ENCODE measurements around the gene FUCA1. TPM values are rescaled to one million over a fixed set of nuclear protein-coding genes. Genes with fewer than 3 reads are reported as not detected.

Gene FUCA1
- total and polyA plus RNA-seq, 10 of the 15 experiments (the other 5 are each of a cell fraction or from before 2014, with no cell fraction given): 33.3 to 117 (median 52.6) TPM

- TF ChIP-seq MLLT1 (IDR thresholded peaks at IDR 0.05) (peak; percentile 75; the same call in 1 of the 2 replicates), ATF2 (IDR thresholded peaks at IDR 0.05; ENCODE audit: low read length) (no peak), SMARCA5 (IDR thresholded peaks at IDR 0.05) (peak; percentile 81), CTCF (IDR thresholded peaks at IDR 0.05 in 2 of 3, conservative IDR thresholded peaks at IDR 0.05 in 1 of 3; ENCODE audit: control insufficient read depth in 2 of 3, extremely low read depth in 1 of 3, insufficient read depth in 1 of 3, low read depth in 3 of 3, low read length in 3 of 3) (no peak), TCF3 (IDR thresholded peaks at IDR 0.05; ENCODE audit: borderline replicate concordance, insufficient read depth, low read depth, low read length) (no peak; the same call in 1 of the 2 replicates), MEF2A (IDR thresholded peaks at IDR 0.05; ENCODE audit: insufficient read depth, low read depth, low read length) (peak; percentile 77), NBN (IDR thresholded peaks at IDR 0.05) (peak; percentile 18; the same call in 1 of the 2 replicates), ZNF592 (IDR thresholded peaks at IDR 0.05) (no peak), POLR2AphosphoS5 (IDR thresholded peaks at IDR 0.05; ENCODE audit: low read length) (peak; percentile 89), HDGF (IDR thresholded peaks at IDR 0.05) (no peak), SMAD5 (IDR thresholded peaks at IDR 0.05; ENCODE audit: low read depth) (peak; percentile 67; the same call in 1 of the 2 replicates), ELK1 (IDR thresholded peaks at IDR 0.05; ENCODE audit: low read depth, low read length) (peak; percentile 11; the same call in 1 of the 2 replicates), ZNF24 (IDR thresholded peaks at IDR 0.05) (peak; percentile 61; the same call in 1 of the 2 replicates), CBX3 (IDR thresholded peaks at IDR 0.05; ENCODE audit: borderline replicate concordance, low read depth) (no peak), POLR2A (IDR thresholded peaks at IDR 0.05; ENCODE audit: low read depth, low read length) (peak; percentile 84), ATF3 (IDR thresholded peaks at IDR 0.05; ENCODE audit: borderline replicate concordance, extremely low read depth, low read depth, low read length) (peak; percentile 62; the same call in 1 of the 2 replicates), EED (IDR thresholded peaks at IDR 0.05; ENCODE audit: low read depth) (peak; percentile 86), ZBED1 (IDR thresholded peaks at IDR 0.05; ENCODE audit: borderline replicate concordance) (no peak)
Observed at GRCh38 chr1:23910553-23911246, 42.6 kb upstream of the FUCA1 start (continued).
